PC-3 (cell line): ENCODE results near the gene MUC20. TPM values are rescaled to one million over a fixed set of nuclear protein-coding genes. Genes with fewer than 3 reads are reported as not detected.
"Not testable (repeated sequence)": the region's sequence is repeated elsewhere in the genome, so short reads cannot be mapped to it uniquely, and the experiment has no call there.

ENCODE experiments used
- ATAC-seq: fragments of 200-7000 bp; cut with Tn5 transposase; 2 replicates; pipeline ENCODE4 v1.9.1; 2020; ENCODE audit warnings: mild to moderate bottlenecking, moderate library complexity
- BruUV-seq: library from RNA; stranded (reverse); fragments of 400-500 nt; replicated peaks from 2 replicates; lab custom pipeline; 2021; lab: Mats Ljungman, UMichigan
- CTCF ChIA-PET: fragments of 300-600 bp; sonication (Branson Sonifier 250); formaldehyde crosslinking; loops from one replicate; lab custom pipeline; 2022; ENCODE audit warnings: antibody characterized with exemption; lab: Charles Lee
- POLR2A ChIA-PET: fragments of 300-600 bp; sonication (Branson Sonifier 250); formaldehyde crosslinking; loops from one replicate; lab custom pipeline; 2022; ENCODE audit warnings: antibody characterized with exemption; ENCODE audit not compliant: unreplicated experiment; lab: Charles Lee
- DNase-seq: peaks from one replicate; pipeline ENCODE4 v3.0.0-alpha.2; 2015
- H2AFZ ChIP-seq: fragments of 300-600 bp; sonication (generic); 2 replicates; pipeline ENCODE4 v1.6.0; 2016; ENCODE audit warnings: antibody characterized with exemption, low read length
- H3F3A ChIP-seq: fragments of 300-600 bp; sonication (generic); one replicate; pipeline ENCODE4 v1.6.0; 2017; ENCODE audit warnings: antibody characterized with exemption, low read length, control low read depth, mild to moderate bottlenecking; ENCODE audit not compliant: unreplicated experiment
- H3K27ac ChIP-seq: fragments of 300-600 bp; sonication (generic); 2 replicates; pipeline ENCODE4 v1.5.1; 2016; ENCODE audit warnings: mild to moderate bottlenecking, low read length
- H3K27me3 ChIP-seq: fragments of 300-600 bp; sonication (generic); 2 replicates; pipeline ENCODE4 v1.6.1; 2016; ENCODE audit warnings: low read length, mixed read lengths
- H3K36me3 ChIP-seq: fragments of 300-600 bp; sonication (generic); 2 replicates; pipeline ENCODE4 v1.6.1; 2016; ENCODE audit warnings: low read depth, mixed run types, low read length, mixed read lengths
- H3K4me1 ChIP-seq: fragments of 300-600 bp; sonication (generic); 2 replicates; pipeline ENCODE4 v1.5.1; 2016; ENCODE audit warnings: low read length; ENCODE audit not compliant: insufficient read depth
- H3K4me2 ChIP-seq: fragments of 300-600 bp; sonication (generic); 2 replicates; pipeline ENCODE4 v1.6.0; 2016; ENCODE audit warnings: low read length
- H3K4me3 ChIP-seq: fragments of 300-600 bp; sonication (generic); 2 replicates; pipeline ENCODE4 v1.5.1; 2016; ENCODE audit warnings: mild to moderate bottlenecking, low read length, mixed read lengths
- H3K79me2 ChIP-seq: fragments of 300-600 bp; sonication (generic); 2 replicates; pipeline ENCODE4 v1.6.1; 2017; ENCODE audit warnings: low read length, mixed read lengths
- H3K9ac ChIP-seq: fragments of 300-600 bp; sonication (generic); 2 replicates; pipeline ENCODE4 v1.6.0; 2016; ENCODE audit warnings: mild to moderate bottlenecking, low read length
- H3K9me2 ChIP-seq: fragments of 300-600 bp; sonication (generic); replicated peaks from 2 replicates; pipeline ENCODE4 v1.6.1; 2016; ENCODE audit warnings: mixed run types, low read length, mixed read lengths
- H3K9me3 ChIP-seq: fragments of 300-600 bp; sonication (generic); 2 replicates; pipeline ENCODE4 v1.6.1; 2016; ENCODE audit warnings: low read length, mixed read lengths
- H4K20me1 ChIP-seq: fragments of 300-600 bp; sonication (generic); 2 replicates; pipeline ENCODE4 v1.6.1; 2016; ENCODE audit warnings: low read length, mixed read lengths
- CTCF ChIP-seq: fragments of 300-600 bp; sonication (generic); conservative IDR thresholded peaks from 2 replicates; pipeline ENCODE4 v1.5.1; 2017; ENCODE audit warnings: antibody characterized with exemption, low read depth, mild to moderate bottlenecking, low read length
- EZH2 ChIP-seq: fragments of 300-600 bp; sonication (generic); IDR thresholded peaks from one replicate; pipeline ENCODE4 v1.6.1; 2017; ENCODE audit warnings: antibody characterized with exemption, mild to moderate bottlenecking, low read length; ENCODE audit not compliant: unreplicated experiment
- EZH2phosphoT487 ChIP-seq: fragments of 300-600 bp; sonication (generic); IDR thresholded peaks from 2 replicates; pipeline ENCODE4 v1.6.1; 2018; ENCODE audit warnings: mild to moderate bottlenecking, antibody characterized with exemption, low read length, borderline replicate concordance
- intact Hi-C: fragments of 100-400 bp; cut with micrococcal nuclease; formaldehyde crosslinking; loops from 2 replicates; pipeline ENCODE4 v1.9.0; 2023
- total RNA-seq: library from RNA; depleted of rRNA; stranded (reverse); fragments of >200 nt; gene quantifications from 2 replicates; pipeline ENCODE4 v1.2.3, GENCODE V29; 2014

Gene MUC20
- total RNA-seq, 1 experiment from 2014 or later = 0.69 TPM

GRCh38 chr3:195687209-195687760 lies 33.5 kb upstream of the MUC20 start:
- intact Hi-C loops, H3F3A ChIP-seq, H3K9me3 ChIP-seq, H3K4me1 ChIP-seq, H3K9ac ChIP-seq, H4K20me1 ChIP-seq, H3K9me2 ChIP-seq, POLR2A ChIA-PET, H3K79me2 ChIP-seq, H3K36me3 ChIP-seq, H3K27ac ChIP-seq, BruUV-seq, H2AFZ ChIP-seq, H3K27me3 ChIP-seq, H3K4me3 ChIP-seq, H3K4me2 ChIP-seq: not testable (repeated sequence)
- DNase-seq (peak; percentile 66), ATAC-seq (peak; percentile 47; the same call in 1 of the 2 replicates)
- CTCF ChIA-PET = interaction anchor here (0.5 kb wide), 1 partner anchor 207 kb away, joined by 3 read pairs; no protein-coding TSS in a partner anchor

GRCh38 chr3:195688471-195689183 lies 32.2 kb upstream of the MUC20 start:
- DNase-seq, H3F3A ChIP-seq, H3K79me2 ChIP-seq, H3K36me3 ChIP-seq, POLR2A ChIA-PET, H3K9me3 ChIP-seq, H3K9ac ChIP-seq, intact Hi-C loops, H3K27me3 ChIP-seq, H3K4me3 ChIP-seq, H3K27ac ChIP-seq, CTCF ChIA-PET, H2AFZ ChIP-seq, H4K20me1 ChIP-seq, ATAC-seq, H3K9me2 ChIP-seq, H3K4me1 ChIP-seq, H3K4me2 ChIP-seq, BruUV-seq: not testable (repeated sequence)

- H3K4me3 ChIP-seq, H3K27ac ChIP-seq, H3K4me2 ChIP-seq, CTCF ChIA-PET, H3K9ac ChIP-seq, H4K20me1 ChIP-seq, H3K4me1 ChIP-seq, H3K27me3 ChIP-seq, H3K9me2 ChIP-seq, DNase-seq, H3K36me3 ChIP-seq, BruUV-seq, H3K79me2 ChIP-seq, ATAC-seq, H2AFZ ChIP-seq, intact Hi-C loops, H3F3A ChIP-seq, H3K9me3 ChIP-seq, POLR2A ChIA-PET: not testable (repeated sequence)
These were observed 31.4 kb upstream of the MUC20 start for GRCh38 chr3:195689184-195690070.

GRCh38 chr3:195690951-195691350 lies 29.8 kb upstream of the MUC20 start:
- no peaks in the 10 kb centered on the region for H3K9me2 ChIP-seq
- H3K27ac ChIP-seq = no peak overlapping the region
- intact Hi-C loops = no loop called here
- no peaks in the 10 kb centered on the region for H3K27me3 ChIP-seq
- DNase-seq (no peak), ATAC-seq (no peak)
- H3K4me3 ChIP-seq = no peak overlapping the region
- H3K36me3 ChIP-seq = peaks cover 9% of the 10 kb centered on the region
- no peaks in the 10 kb centered on the region for H4K20me1 ChIP-seq
- H2AFZ ChIP-seq = no peak overlapping the region
- TF ChIP-seq EZH2 (no peak), CTCF (no peak), EZH2phosphoT487 (no peak)
- no TSS peak for BruUV-seq
- no peak overlapping the region for H3K9ac ChIP-seq
- no peak overlapping the region for H3K4me2 ChIP-seq
- ChIA-PET POLR2A (no interaction called here), CTCF (no interaction called here)
- H3K4me1 ChIP-seq = no peaks in the 10 kb centered on the region
- H3F3A ChIP-seq = no peaks in the 10 kb centered on the region
- no peaks in the 10 kb centered on the region for H3K79me2 ChIP-seq
- H3K9me3 ChIP-seq = no peaks in the 10 kb centered on the region

GRCh38 chr3:195691596-195692353 lies 29.0 kb upstream of the MUC20 start:
- H3K9me3 ChIP-seq, H3K36me3 ChIP-seq, H3K4me1 ChIP-seq, H3F3A ChIP-seq, H3K27me3 ChIP-seq, H3K4me2 ChIP-seq, H3K27ac ChIP-seq, POLR2A ChIA-PET, H3K79me2 ChIP-seq, H3K9me2 ChIP-seq, H3K4me3 ChIP-seq, CTCF ChIA-PET, H2AFZ ChIP-seq, H3K9ac ChIP-seq, H4K20me1 ChIP-seq, intact Hi-C loops, ATAC-seq: not testable (repeated sequence)
- BruUV-seq = TSS peak; percentile 2
- DNase-seq = peak; percentile 1
